HepG2 (cell line): ENCODE results near the gene CIT. TPM values are rescaled to one million over a fixed set of nuclear protein-coding genes. Genes with fewer than 3 reads are reported as not detected.

Experiments
- ZNF318 ChIP-seq: sonication (generic); formaldehyde crosslinking; IDR thresholded peaks from 2 replicates; pipeline ENCODE4 v1.4.0; 2020; ENCODE audit warnings: mild to moderate bottlenecking, missing genetic modification reagents
- ZNF687 ChIP-seq: sonication (generic); formaldehyde crosslinking; IDR thresholded peaks from 2 replicates; pipeline ENCODE4 v1.5.1; 2020; ENCODE audit warnings: mild to moderate bottlenecking, missing genetic modification reagents, moderate library complexity
- polyA plus RNA-seq, 8 experiments: library from polyadenylated mRNA; depleted of rRNA in 3 of 8; stranded (reverse) in 7 of 8; unstranded in 1 of 8; fragments of >200 nt; fragmentation: Illumina TruSeq in 4 of 8; extraction: Trizol in 4 of 8; gene quantifications; 2 replicates each; pipeline versions ENCODE4 v1.2.1 to v1.2.3, GENCODE V29; 2011 to 2016; ENCODE audit warnings: low read depth in 4 of 8, missing spikeins in 1 of 8, mixed read lengths in 1 of 8; ENCODE audit not compliant: insufficient read depth in 1 of 8
- total RNA-seq, 5 experiments: library from RNA; depleted of rRNA; stranded (reverse); fragments of >200 nt; fragmentation: Illumina TruSeq; extraction: Trizol; gene quantifications; 2 replicates each; pipeline ENCODE4 v1.2.3, GENCODE V29; 2016; ENCODE audit warnings: low read depth in 1 of 5

CIT gene
- total and polyA plus RNA-seq, 2 of the 13 experiments (the other 11 are each of a cell fraction or from before 2014, with no cell fraction given): 7.7 to 11.7 TPM

GRCh38 chr12:119667577-119668323 lies 209.4 kb downstream of the CIT start, which contains the start of gene PRKAB1 (continued):
- peak; percentile 98 for TF ChIP-seq ZNF687
- no peak for TF ChIP-seq ZNF318 (CRISPR knock-in tag)
- TF ChIP-seq, all 625 proteins: peak for 266
